BE2C (cell line): ENCODE results near the gene YWHAH.
A peak's percentile ranks its signal among the peaks of the same experiment; 100 is the strongest.

Experiments
- DNase-seq: peaks from one replicate; pipeline ENCODE4 v3.0.0-alpha.2; 2020
- H3K27me3 ChIP-seq: fragments of 250-450 bp; sonication (Bioruptor Pico); 2 replicates; pipeline ENCODE4 v1.5.1; 2020; ENCODE audit warnings: mild to moderate bottlenecking
- H3K36me3 ChIP-seq: fragments of 250-450 bp; sonication (Bioruptor Pico); 2 replicates; pipeline ENCODE4 v1.5.1; 2020; ENCODE audit warnings: mild to moderate bottlenecking
- H3K4me1 ChIP-seq: fragments of 250-450 bp; sonication (Bioruptor Pico); 2 replicates; pipeline ENCODE4 v1.5.1; 2020
- H3K4me3 ChIP-seq: 2 replicates; pipeline ENCODE4 v1.5.1; 2011; ENCODE audit warnings: low read depth, low read length
- H3K9me3 ChIP-seq: fragments of 250-450 bp; sonication (Bioruptor Pico); 2 replicates; pipeline ENCODE4 v1.5.1; 2020
- TF ChIP-seq, protein P1 (sequence below): IDR thresholded peaks from 2 replicates; pipeline ENCODE4 v1.5.1; 2012; ENCODE audit warnings: mild to moderate bottlenecking, low read depth, low read length

The YWHAH gene

DNA sequence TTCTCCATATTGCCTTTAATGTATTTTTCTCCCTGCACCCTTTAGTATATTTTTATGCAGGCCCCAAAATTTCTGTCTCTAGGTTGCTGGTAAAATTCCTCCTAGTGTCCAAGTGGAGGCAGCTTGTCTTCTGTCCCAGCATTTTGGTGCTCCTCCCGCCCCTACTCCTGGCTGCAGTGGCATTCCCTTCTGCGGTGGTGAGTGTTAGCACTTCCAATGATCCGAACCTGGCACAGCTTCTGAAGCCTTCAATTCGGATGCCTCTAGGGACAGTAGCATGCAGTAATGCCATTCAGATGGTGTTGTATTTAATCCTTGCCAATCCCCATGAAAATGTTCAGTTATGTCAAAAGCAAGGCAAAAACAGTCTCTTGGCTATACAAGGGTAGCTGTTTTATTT, 5.9 kb downstream of the YWHAH start:
- H3K4me3 ChIP-seq = no peak overlapping the region
- TF ChIP-seq, protein P1, sequence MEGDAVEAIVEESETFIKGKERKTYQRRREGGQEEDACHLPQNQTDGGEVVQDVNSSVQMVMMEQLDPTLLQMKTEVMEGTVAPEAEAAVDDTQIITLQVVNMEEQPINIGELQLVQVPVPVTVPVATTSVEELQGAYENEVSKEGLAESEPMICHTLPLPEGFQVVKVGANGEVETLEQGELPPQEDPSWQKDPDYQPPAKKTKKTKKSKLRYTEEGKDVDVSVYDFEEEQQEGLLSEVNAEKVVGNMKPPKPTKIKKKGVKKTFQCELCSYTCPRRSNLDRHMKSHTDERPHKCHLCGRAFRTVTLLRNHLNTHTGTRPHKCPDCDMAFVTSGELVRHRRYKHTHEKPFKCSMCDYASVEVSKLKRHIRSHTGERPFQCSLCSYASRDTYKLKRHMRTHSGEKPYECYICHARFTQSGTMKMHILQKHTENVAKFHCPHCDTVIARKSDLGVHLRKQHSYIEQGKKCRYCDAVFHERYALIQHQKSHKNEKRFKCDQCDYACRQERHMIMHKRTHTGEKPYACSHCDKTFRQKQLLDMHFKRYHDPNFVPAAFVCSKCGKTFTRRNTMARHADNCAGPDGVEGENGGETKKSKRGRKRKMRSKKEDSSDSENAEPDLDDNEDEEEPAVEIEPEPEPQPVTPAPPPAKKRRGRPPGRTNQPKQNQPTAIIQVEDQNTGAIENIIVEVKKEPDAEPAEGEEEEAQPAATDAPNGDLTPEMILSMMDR = no peak
- no peak for DNase-seq
- peaks cover 4% of the 10 kb centered on the region for H3K4me1 ChIP-seq
- H3K36me3 ChIP-seq = peaks cover 84% of the 10 kb centered on the region
- no peaks in the 10 kb centered on the region for H3K9me3 ChIP-seq
- H3K27me3 ChIP-seq = no peaks in the 10 kb centered on the region

DNA sequence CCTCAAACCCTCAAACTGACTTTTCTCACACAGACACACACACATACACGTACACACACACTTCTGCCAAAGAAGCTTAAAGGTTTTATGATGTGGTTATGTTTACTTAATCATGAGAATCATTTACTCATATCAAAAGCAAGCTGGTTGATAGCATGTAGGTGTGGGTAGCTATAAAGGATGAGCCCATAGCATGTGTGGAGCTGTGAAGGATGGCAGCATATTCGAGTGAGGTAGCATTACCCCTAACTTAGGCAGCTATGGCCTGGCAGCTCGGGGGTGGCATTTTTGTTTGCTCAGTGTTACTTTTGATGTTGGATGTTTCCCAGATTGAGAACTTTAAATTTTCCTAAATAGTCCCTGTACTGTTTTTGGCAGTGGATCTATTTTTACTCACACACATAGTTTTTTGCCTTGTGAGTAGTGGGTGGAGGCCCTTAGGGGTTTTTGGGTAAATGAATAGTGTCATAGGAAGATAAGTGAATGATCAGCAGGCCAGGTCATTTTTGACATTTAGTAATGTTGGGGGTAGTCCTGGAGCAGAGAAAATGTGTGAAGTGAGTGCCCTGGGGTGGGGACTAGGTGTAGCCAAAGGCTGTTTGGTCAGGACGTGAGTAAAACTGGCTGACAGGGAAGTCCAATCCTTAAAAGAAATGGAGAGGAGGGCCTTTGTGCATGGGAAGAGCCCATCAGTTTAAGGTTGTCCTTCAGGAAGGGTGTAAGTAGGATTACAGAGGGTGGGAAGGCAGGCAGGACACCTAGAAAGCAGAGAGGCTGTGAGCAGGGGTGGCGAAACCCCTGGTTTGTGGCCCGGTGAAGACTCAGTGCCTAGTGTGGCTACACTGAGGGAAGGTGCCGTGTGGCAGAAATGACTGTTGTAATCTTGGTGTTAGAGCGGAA, 7.1 kb downstream of the YWHAH start:
- Histone ChIP-seq H3K27me3 (no peaks in the 10 kb centered on the region), H3K4me1 (peaks cover 4% of the 10 kb centered on the region), H3K36me3 (peaks cover 87% of the 10 kb centered on the region), H3K4me3 (no peak overlapping the region), H3K9me3 (no peaks in the 10 kb centered on the region)
- DNase-seq = no peak
- TF ChIP-seq, protein P1 = no peak

DNA sequence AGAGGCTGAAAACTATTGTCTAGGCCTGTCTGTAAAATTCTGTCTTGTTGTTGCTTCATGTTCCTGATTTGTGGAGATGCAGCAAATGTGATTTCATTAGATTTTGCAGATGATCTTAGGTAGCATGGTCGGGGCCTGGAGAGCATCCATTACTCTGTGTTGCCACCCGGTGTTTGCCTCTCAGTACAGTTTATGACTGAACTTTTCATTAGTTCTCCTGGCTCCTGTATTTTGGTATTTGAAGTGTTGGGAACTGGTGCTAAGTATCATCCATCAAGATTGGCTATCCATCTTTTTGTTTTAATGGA, 7.7 kb downstream of the YWHAH start:
- DNase-seq = no peak
- H3K4me3 ChIP-seq = no peak overlapping the region
- H3K4me1 ChIP-seq = peaks cover 4% of the 10 kb centered on the region
- TF ChIP-seq, protein P1 = peak; percentile 41
- H3K36me3 ChIP-seq = peaks cover 89% of the 10 kb centered on the region
- H3K27me3 ChIP-seq = no peaks in the 10 kb centered on the region
- no peaks in the 10 kb centered on the region for H3K9me3 ChIP-seq

DNA sequence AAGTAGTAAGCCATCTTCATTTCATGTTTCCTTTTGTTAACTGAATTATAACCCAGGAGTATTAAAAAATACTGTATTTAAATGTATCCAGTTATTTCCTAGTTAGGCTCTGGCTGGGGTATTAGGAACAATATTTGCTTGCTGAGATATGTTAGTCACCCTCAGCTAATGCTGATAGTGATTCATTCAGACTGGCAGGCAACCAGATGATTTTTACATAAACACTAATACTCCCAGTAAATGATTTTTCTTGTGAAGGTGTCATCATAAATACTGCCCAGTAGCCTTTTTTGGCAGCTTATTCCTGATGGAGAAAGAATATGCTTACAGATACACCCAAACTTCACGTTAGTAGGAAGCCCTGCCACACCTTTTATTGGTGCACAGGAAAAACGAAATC, 8.1 kb downstream of the YWHAH start:
- Histone ChIP-seq H3K27me3 (no peaks in the 10 kb centered on the region), H3K4me3 (no peak overlapping the region), H3K4me1 (peaks cover 4% of the 10 kb centered on the region), H3K36me3 (peaks cover 89% of the 10 kb centered on the region), H3K9me3 (no peaks in the 10 kb centered on the region)
- no peak for DNase-seq
- TF ChIP-seq, protein P1 = no peak

DNA sequence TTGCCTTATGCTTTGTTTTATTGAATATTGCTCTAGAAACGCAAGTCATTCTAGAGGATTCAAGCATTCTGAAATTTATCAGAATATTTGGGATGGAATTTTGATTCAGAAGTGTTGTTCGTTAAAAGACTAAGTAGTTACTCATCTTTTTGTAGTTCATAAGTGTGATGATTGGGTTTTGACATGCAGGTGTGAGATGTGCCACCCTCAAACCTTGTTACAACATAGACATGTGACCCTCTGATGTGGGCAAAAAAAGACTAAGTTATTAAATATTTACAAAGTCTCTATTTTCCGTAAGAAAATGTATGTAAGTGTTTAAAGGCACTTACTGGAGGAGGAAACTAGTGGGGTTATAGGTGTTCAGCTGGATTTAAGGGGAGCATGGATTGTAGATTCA, 8.9 kb downstream of the YWHAH start:
- TF ChIP-seq, protein P1 = no peak
- no peak for DNase-seq

More for the DNA sequence above, 8.9 kb downstream of the YWHAH start:
- H3K4me1 ChIP-seq = peaks cover 4% of the 10 kb centered on the region
- H3K9me3 ChIP-seq = no peaks in the 10 kb centered on the region
- no peaks in the 10 kb centered on the region for H3K27me3 ChIP-seq
- peaks cover 89% of the 10 kb centered on the region for H3K36me3 ChIP-seq
- no peak overlapping the region for H3K4me3 ChIP-seq
